Measurements from ENCODE around the gene PHACTR3.

GRCh38 chr20:59561228-59561605, 43.1 kb upstream of the PHACTR3 start:
- TF ChIP-seq POLR2A (IDR thresholded peaks at IDR 0.05) (no peak), CTCF (IDR thresholded peaks at IDR 0.05 in 8 of 11, conservative IDR thresholded peaks at IDR 0.05 in 3 of 11) (no peak), POLR2AphosphoS5 (IDR thresholded peaks at IDR 0.05) (no peak)

All from spleen (tissue), 7 donors.